D721Med (cell line): ENCODE data around the gene PLN.

Experiments used
- DNase-seq: peaks from one replicate; pipeline ENCODE4 v3.0.0; 2011; ENCODE audit warnings: low spot score; ENCODE audit not compliant: insufficient read length
- FAIRE-seq: peaks from 2 replicates; lab custom pipeline; 2011; peaks lifted over from hg19 to GRCh38; lab: Jason Lieb, UNC
- TF ChIP-seq, protein P1 (sequence below): IDR thresholded peaks from 2 replicates; pipeline ENCODE4 v1.5.1; 2012; ENCODE audit warnings: mild to moderate bottlenecking, control low read depth; ENCODE audit not compliant: insufficient read depth; ENCODE audit errors: missing control alignments

The PLN gene

DNA sequence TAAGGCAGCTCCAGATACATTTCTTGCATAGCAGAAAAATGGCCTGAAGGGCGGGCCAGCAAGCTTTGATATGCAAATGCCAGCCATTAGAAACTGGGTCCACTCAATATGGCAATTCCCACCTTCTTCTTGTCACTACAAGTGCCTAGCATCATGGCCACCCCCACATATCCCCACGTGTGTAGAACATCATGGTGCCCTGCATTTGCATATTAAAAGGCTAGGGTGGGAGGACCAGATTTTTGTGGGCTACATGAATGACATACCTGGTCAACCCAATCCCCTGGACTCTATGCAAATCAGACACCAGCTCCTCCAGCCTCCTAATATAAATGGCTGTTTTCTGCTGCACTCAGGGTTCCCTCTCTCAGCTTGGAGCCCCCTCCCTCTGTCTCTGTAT lies 31.7 kb downstream of the PLN start:
- no peak for DNase-seq
- TF ChIP-seq, protein P1, sequence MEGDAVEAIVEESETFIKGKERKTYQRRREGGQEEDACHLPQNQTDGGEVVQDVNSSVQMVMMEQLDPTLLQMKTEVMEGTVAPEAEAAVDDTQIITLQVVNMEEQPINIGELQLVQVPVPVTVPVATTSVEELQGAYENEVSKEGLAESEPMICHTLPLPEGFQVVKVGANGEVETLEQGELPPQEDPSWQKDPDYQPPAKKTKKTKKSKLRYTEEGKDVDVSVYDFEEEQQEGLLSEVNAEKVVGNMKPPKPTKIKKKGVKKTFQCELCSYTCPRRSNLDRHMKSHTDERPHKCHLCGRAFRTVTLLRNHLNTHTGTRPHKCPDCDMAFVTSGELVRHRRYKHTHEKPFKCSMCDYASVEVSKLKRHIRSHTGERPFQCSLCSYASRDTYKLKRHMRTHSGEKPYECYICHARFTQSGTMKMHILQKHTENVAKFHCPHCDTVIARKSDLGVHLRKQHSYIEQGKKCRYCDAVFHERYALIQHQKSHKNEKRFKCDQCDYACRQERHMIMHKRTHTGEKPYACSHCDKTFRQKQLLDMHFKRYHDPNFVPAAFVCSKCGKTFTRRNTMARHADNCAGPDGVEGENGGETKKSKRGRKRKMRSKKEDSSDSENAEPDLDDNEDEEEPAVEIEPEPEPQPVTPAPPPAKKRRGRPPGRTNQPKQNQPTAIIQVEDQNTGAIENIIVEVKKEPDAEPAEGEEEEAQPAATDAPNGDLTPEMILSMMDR: no peak
- FAIRE-seq: no peak

DNA sequence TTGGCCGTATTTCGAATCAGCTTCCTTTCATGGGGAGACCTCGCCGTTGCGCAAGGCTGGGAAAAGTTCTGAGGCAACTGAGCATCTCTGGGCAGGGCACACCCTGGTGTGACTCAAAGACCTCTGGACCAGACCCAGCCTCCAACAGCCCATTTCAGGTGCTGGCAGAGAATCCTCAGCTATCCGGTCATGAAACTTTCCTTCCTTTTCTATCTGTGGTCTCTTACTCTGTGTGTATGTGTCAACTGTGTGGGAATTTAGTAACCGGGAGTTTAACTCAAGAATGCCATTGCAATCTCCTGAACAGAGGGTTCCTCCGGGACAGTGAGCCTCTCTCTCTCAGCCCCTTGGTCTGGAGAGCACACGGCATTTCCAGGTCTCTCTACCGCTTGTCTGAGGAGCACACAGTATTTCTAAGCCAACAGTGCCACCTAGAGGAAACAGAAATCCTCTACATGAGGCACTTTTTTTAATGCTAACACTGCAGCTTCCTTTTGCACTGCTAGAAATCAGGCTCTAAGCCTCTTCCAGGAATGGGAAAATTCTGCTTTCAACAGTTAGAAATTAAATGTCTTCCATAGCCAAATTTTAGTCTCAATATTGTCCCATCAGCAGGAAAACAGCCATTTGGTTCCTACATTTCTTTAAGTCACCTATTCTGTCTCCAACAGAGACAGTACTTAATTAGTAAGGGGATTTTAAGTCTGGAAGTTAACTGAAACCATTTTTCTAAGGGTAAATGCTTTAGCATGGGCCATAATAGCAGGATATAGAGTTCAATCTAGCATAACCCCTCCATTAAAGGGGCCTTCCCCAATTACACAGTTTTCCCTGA lies 32.7 kb downstream of the PLN start:
- DNase-seq (peak; percentile 40), FAIRE-seq (peak; percentile 82)
- TF ChIP-seq, protein P1: peak; percentile 83

DNA sequence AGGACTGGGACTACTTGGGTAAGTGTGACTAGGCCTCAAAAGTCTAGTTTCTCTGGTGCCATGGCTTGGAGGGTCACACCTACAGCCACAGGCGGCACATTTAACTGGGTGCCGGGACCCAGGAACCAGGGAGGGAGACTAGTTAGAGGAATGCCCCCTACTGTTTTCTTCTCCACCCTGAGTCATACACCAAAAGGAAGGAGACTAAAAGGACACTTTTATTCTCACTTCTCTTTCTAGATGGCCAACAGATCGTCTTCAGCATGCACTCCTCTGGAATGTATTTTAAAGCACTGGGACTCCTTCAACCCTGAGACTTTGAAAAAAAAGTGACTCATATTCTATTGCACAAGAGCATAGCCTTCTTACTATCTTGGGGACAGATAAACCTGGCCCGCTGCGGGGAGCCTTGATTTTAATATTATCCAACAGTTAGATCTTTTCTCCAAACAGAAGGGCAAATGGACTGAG lies 33.4 kb downstream of the PLN start:
- TF ChIP-seq, protein P1: no peak
- no peak for FAIRE-seq
- no peak for DNase-seq

DNA sequence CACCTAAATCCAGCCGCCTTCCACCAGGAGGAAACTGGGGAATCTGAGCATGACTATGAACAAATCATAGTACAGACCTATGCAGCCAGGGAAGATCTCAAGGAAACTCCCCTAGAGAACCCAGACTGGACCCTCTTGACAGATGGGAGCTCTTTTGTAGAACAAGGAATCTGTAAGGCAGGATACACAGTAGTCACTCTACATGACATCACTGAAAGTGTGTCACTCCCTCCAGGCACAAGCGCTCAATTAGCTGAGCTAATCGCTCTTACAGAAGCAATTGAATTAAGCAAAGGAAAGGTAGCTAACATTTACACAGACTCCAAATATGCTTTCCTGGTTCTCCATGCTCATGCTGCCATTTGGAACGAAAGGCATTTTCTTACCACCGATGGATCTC lies 36.8 kb downstream of the PLN start:
- TF ChIP-seq, protein P1: no peak
- FAIRE-seq: no peak

DNA sequence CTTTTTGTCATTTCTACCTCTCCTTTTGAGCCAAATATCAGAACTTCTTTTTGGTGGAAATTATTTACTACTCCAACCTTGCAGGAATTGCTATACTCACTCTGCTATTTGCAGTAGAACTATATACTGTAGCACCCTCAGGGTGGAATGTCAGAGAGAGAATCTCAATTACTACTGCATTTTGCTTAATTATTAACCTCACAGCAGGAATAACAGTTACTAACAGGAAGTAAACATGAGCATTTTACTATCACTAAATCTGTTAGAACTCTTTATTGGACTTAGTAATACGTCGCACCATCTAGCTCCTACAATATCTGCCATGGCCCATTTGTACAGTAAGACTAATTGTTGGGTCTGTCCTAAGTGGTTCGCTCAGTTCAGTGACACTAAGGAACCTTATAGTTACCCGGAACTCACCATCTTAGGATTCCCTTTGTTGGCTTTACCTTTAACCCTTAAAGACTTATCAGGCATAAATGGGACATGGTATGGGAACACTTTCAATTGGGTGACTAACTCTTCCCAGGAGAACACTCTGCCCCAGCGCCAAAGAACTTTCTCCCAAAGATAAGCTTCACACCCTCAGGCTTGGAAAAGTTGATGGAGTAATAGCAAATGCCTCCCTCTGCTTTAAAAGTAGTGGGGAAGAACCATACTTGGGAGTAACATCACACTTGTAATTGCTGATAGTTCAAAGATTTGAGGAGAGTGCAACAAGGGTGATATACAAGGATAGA lies 38.8 kb downstream of the PLN start:
- FAIRE-seq (no peak), DNase-seq (no peak)
- TF ChIP-seq, protein P1: no peak

More for the DNA sequence above, 36.8 kb downstream of the PLN start:
- DNase-seq: no peak

DNA sequence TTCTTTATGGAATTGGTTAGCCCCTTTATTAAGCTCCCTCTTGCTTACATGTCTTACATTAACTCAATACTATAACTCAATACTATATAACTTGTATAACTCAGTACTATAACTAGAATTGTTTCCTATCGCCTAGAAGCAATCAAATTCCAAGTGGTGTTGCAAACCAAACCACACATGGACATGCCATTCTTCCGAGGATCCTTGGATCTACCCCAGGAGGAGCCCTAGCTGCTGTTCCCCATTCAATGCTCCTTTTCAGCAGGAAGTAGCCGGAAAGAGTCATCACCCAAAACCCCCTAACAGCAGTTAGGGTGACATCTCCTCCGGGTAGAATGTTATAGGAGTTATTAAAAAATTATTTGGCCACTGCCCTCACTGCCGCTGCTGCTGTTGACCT lies 40.5 kb downstream of the PLN start:
- TF ChIP-seq, protein P1: no peak
- FAIRE-seq (no peak), DNase-seq (no peak)
